Thoracic aorta (tissue), 2 donors: ENCODE data around the gene FNDC3B. TPM values are rescaled to one million over a fixed set of nuclear protein-coding genes. Genes with fewer than 3 reads are reported as not detected.

Source experiments
- ATAC-seq: fragments of 150-250 bp; one replicate; pipeline ENCODE4 v1.8.0; 2017; ENCODE audit warnings: low read depth; ENCODE audit not compliant: insufficient number of reproducible peaks, low FRiP score
- DNase-seq: peaks from one replicate; pipeline ENCODE4 v3.0.0-alpha.2; 2020; ENCODE audit warnings: low spot score
- H3K27ac ChIP-seq, 2 donors: fragments of 200-600 bp; sonication (generic); 1 replicate in 1 of 2; 2 replicates in 1 of 2; pipeline ENCODE4 v1.5.1; 2016; ENCODE audit warnings: mild to moderate bottlenecking in 2 of 2, moderate library complexity in 2 of 2
- H3K27me3 ChIP-seq: fragments of 200-600 bp; sonication (generic); replicated peaks from 2 replicates; pipeline ENCODE4 v1.6.0; 2016; ENCODE audit warnings: mild to moderate bottlenecking; ENCODE audit not compliant: insufficient read depth
- H3K36me3 ChIP-seq: fragments of 200-600 bp; sonication (generic); one replicate; pipeline ENCODE4 v1.5.1; 2016
- H3K4me1 ChIP-seq, 2 donors: fragments of 200-600 bp; sonication (generic); 1 replicate in 1 of 2; 2 replicates in 1 of 2; pipeline versions ENCODE4 v1.5.1 to v1.6.0; 2016; ENCODE audit warnings: low read depth in 2 of 2, mild to moderate bottlenecking in 1 of 2; ENCODE audit not compliant: control insufficient read depth in 1 of 2
- H3K4me3 ChIP-seq: fragments of 200-600 bp; sonication (generic); 2 replicates; pipeline ENCODE4 v1.5.1; 2016; ENCODE audit warnings: mild to moderate bottlenecking
- H3K9me3 ChIP-seq: fragments of 200-600 bp; sonication (generic); 2 replicates; pipeline ENCODE4 v1.5.1; 2016
- CTCF ChIP-seq: fragments of 200-600 bp; sonication (generic); IDR thresholded peaks from one replicate; pipeline ENCODE4 v1.5.1; 2019; ENCODE audit warnings: antibody characterized with exemption
- total RNA-seq, 2 donors: library from RNA; depleted of rRNA; stranded (reverse); fragments of >200 nt; gene quantifications; one replicate each; pipeline versions ENCODE4 v1.1.0 to v1.2.3, GENCODE V29; 2016

FNDC3B gene
- total RNA-seq, 2 donors from 2014 or later, result 113 to 163 TPM

- DNase-seq (no peak), ATAC-seq (no peak)
- H3K36me3 ChIP-seq, result no peaks in the 10 kb centered on the region
- no peak overlapping the region for H3K4me3 ChIP-seq
- no peaks in the 10 kb centered on the region for H3K27me3 ChIP-seq
- no peak for TF ChIP-seq CTCF
- H3K27ac ChIP-seq, result no peak overlapping the region
- no peaks in the 10 kb centered on the region for H3K9me3 ChIP-seq
- H3K4me1 ChIP-seq, result no peaks in the 10 kb centered on the region
Observed at GRCh38 chr3:172415323-172415722, 375.9 kb downstream of the FNDC3B start.

- Histone ChIP-seq H3K27me3 (no peaks in the 10 kb centered on the region), H3K9me3 (peaks cover 3% of the 10 kb centered on the region), H3K4me3 (no peak overlapping the region), H3K36me3 (no peaks in the 10 kb centered on the region), H3K27ac (no peak overlapping the region), H3K4me1 (no peaks in the 10 kb centered on the region)
- no peak for TF ChIP-seq CTCF
- no peak for DNase-seq
- no peak for ATAC-seq
Observed at GRCh38 chr3:172437713-172438112, 398.3 kb downstream of the FNDC3B start.

- no peaks in the 10 kb centered on the region for H3K4me1 ChIP-seq
- H3K36me3 ChIP-seq, result no peaks in the 10 kb centered on the region
- H3K4me3 ChIP-seq, result no peak overlapping the region
- ATAC-seq (no peak), DNase-seq (no peak)
- H3K27me3 ChIP-seq, result no peaks in the 10 kb centered on the region
- peaks cover under 1% of the 10 kb centered on the region for H3K9me3 ChIP-seq
- H3K27ac ChIP-seq, result no peak overlapping the region
- no peak for TF ChIP-seq CTCF
Observed at GRCh38 chr3:172438186-172438585, 398.8 kb downstream of the FNDC3B start.

- no peak for ATAC-seq
- Histone ChIP-seq H3K9me3 (no peaks in the 10 kb centered on the region), H3K4me1 (no peaks in the 10 kb centered on the region), H3K27me3 (no peaks in the 10 kb centered on the region), H3K4me3 (no peak overlapping the region), H3K36me3 (no peaks in the 10 kb centered on the region), H3K27ac (no peak overlapping the region)
- no peak for DNase-seq
- TF ChIP-seq CTCF, result no peak
Observed at GRCh38 chr3:172441581-172441980, 402.2 kb downstream of the FNDC3B start.

- no peak overlapping the region for H3K4me3 ChIP-seq
- ATAC-seq (no peak), DNase-seq (no peak)
- H3K27ac ChIP-seq, result no peak overlapping the region
- no peak for TF ChIP-seq CTCF
- peaks cover 0 to under 1% of the 10 kb centered on the region in 2 donors for H3K4me1 ChIP-seq
- no peaks in the 10 kb centered on the region for H3K36me3 ChIP-seq
- H3K27me3 ChIP-seq, result no peaks in the 10 kb centered on the region
- no peaks in the 10 kb centered on the region for H3K9me3 ChIP-seq
Observed at GRCh38 chr3:172442606-172443005, 403.2 kb downstream of the FNDC3B start.
